Measurements from ENCODE around the gene FRMD4B.

GRCh38 chr3:69226071-69226470, 159.8 kb downstream of the FRMD4B start:
- no peak for TF ChIP-seq CTCF (IDR thresholded peaks at IDR 0.05)
- no peak for TF ChIP-seq POLR2A (IDR thresholded peaks at IDR 0.05)

Measured in lower leg skin (tissue), 3 donors.